RWPE2 (cell line): ENCODE data around the gene ARHGAP44.

Experiments used
- ATAC-seq: fragments of 200-7000 bp; cut with Tn5 transposase; 3 replicates; pipeline ENCODE4 v1.9.1; 2021; ENCODE audit warnings: low read depth
- DNase-seq: peaks from one replicate; pipeline ENCODE4 v3.0.0-alpha.2; 2020; ENCODE audit warnings: low spot score
- H3K27ac ChIP-seq: fragments of 450-650 bp; 2 replicates; pipeline ENCODE4 v1.5.1; 2017; ENCODE audit warnings: mild to moderate bottlenecking; ENCODE audit not compliant: poor library complexity, severe bottlenecking
- H3K27me3 ChIP-seq: fragments of 250-450 bp; sonication (Bioruptor Pico); 2 replicates; pipeline ENCODE4 v1.5.1; 2021; ENCODE audit warnings: mild to moderate bottlenecking, moderate library complexity; ENCODE audit not compliant: insufficient read depth, poor library complexity, severe bottlenecking
- H3K36me3 ChIP-seq: fragments of 250-450 bp; sonication (Bioruptor Pico); 2 replicates; pipeline ENCODE4 v1.5.1; 2020; ENCODE audit warnings: low read depth, mild to moderate bottlenecking, moderate library complexity
- H3K4me1 ChIP-seq: fragments of 250-450 bp; sonication (Bioruptor Pico); 2 replicates; pipeline ENCODE4 v1.5.1; 2021; ENCODE audit warnings: mild to moderate bottlenecking, moderate library complexity; ENCODE audit not compliant: insufficient read depth, poor library complexity, severe bottlenecking
- H3K4me3 ChIP-seq: fragments of 250-450 bp; sonication (Bioruptor Pico); 2 replicates; pipeline ENCODE4 v1.5.1; 2021; ENCODE audit warnings: mild to moderate bottlenecking, moderate library complexity; ENCODE audit not compliant: severe bottlenecking
- H3K9me3 ChIP-seq: fragments of 250-450 bp; sonication (Bioruptor Pico); 2 replicates; pipeline ENCODE4 v1.5.1; 2021; ENCODE audit warnings: mild to moderate bottlenecking, moderate library complexity; ENCODE audit not compliant: severe bottlenecking
- TF ChIP-seq, protein P1 (sequence below): fragments of 450-650 bp; IDR thresholded peaks from one replicate; pipeline ENCODE4 v1.5.1; 2017; ENCODE audit warnings: mild to moderate bottlenecking, moderate library complexity; ENCODE audit not compliant: poor library complexity, severe bottlenecking

The ARHGAP44 gene

DNA sequence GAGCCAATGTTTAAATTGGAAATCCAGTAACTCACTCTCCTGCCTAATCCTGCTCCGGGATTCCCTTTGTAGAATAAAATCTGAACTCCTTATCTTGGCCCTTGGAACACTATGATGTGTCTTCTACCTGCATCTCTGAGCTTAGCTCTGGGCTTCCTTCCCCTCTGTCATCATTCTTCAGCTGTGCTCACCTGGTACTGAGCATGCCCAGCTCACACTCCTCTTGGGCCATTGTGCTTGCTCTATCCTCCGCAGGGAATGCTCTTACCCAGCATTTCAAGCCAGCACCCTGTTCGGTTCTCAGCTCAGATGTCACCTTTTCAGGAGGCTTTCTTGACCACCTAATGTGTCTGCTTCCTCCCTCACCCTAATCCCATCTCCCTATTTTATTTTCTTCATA, 112.7 kb downstream of the ARHGAP44 start:
- Histone ChIP-seq H3K27me3 (no peaks in the 10 kb centered on the region), H3K27ac (no peak overlapping the region), H3K4me1 (peaks cover 6% of the 10 kb centered on the region), H3K36me3 (no peaks in the 10 kb centered on the region), H3K9me3 (no peaks in the 10 kb centered on the region), H3K4me3 (no peak overlapping the region)
- no peak for ATAC-seq
- TF ChIP-seq, protein P1, sequence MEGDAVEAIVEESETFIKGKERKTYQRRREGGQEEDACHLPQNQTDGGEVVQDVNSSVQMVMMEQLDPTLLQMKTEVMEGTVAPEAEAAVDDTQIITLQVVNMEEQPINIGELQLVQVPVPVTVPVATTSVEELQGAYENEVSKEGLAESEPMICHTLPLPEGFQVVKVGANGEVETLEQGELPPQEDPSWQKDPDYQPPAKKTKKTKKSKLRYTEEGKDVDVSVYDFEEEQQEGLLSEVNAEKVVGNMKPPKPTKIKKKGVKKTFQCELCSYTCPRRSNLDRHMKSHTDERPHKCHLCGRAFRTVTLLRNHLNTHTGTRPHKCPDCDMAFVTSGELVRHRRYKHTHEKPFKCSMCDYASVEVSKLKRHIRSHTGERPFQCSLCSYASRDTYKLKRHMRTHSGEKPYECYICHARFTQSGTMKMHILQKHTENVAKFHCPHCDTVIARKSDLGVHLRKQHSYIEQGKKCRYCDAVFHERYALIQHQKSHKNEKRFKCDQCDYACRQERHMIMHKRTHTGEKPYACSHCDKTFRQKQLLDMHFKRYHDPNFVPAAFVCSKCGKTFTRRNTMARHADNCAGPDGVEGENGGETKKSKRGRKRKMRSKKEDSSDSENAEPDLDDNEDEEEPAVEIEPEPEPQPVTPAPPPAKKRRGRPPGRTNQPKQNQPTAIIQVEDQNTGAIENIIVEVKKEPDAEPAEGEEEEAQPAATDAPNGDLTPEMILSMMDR, result no peak
- no peak for DNase-seq

DNA sequence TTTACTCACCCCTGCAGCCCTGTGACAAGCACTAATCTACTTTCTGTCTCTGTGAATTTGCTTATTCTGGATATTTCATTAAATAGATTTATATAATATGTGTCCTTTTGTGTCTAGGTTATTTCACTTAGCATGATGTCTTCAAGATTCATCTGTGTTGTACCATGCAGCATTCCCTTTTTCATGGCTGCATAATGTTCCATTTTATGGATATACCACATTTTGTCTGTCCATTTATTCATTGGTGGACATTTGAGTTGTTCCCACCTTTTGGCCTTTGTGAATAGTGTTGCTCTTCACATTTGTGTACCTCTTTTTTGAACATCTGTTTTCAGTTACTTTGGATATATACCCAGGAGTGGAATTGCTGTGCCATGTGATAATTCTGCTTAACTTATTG, 118.2 kb downstream of the ARHGAP44 start:
- TF ChIP-seq, protein P1, result no peak
- H3K36me3 ChIP-seq, result no peaks in the 10 kb centered on the region
- no peak for DNase-seq
- H3K4me3 ChIP-seq, result no peak overlapping the region
- H3K9me3 ChIP-seq, result no peaks in the 10 kb centered on the region
- no peaks in the 10 kb centered on the region for H3K27me3 ChIP-seq
- no peak for ATAC-seq
- no peak overlapping the region for H3K27ac ChIP-seq
- peaks cover 4% of the 10 kb centered on the region for H3K4me1 ChIP-seq

DNA sequence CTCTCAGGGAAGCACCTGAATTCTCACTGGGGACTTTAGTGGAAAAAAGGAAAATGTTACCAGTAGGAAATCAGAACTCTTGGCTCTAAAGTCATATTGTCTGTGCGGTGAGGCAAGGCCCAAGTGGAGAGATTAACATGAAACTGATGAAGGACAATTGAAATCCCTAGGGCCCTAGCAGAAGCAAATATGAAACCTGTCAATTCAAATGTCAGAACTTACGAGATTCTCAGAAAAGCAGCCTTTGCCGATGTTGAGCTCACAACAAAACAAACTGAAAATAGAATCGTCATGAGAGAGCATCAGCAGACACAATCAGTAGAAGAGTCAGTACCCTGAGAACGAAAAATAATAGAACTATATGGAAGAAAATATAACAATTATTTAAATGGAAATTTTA, 119.7 kb downstream of the ARHGAP44 start:
- TF ChIP-seq, protein P1, result no peak
- Histone ChIP-seq H3K9me3 (no peaks in the 10 kb centered on the region), H3K27me3 (no peaks in the 10 kb centered on the region), H3K4me1 (no peaks in the 10 kb centered on the region), H3K4me3 (no peak overlapping the region), H3K36me3 (no peaks in the 10 kb centered on the region), H3K27ac (no peak overlapping the region)
- DNase-seq (no peak), ATAC-seq (no peak)

DNA sequence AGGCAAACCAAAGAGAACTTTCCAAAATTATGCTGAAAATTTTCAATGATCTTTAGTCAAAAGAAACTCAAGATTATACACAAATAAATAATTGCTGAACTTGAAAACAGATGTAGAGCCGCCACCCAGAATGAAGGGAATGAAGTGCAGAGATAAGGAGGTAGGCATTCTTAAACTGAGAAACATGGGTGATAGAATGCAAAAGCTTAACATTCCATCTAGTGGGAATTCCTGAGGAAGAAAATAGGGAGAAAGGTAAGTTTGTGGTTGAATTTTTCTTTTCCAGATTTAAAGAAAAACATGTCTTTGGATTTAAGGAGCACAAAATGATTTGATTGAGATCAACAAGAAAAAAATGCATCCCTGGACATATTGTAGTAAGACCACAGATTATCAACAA, 120.2 kb downstream of the ARHGAP44 start:
- Histone ChIP-seq H3K4me3 (no peak overlapping the region), H3K36me3 (no peaks in the 10 kb centered on the region), H3K27ac (no peak overlapping the region), H3K27me3 (no peaks in the 10 kb centered on the region), H3K9me3 (no peaks in the 10 kb centered on the region), H3K4me1 (no peaks in the 10 kb centered on the region)
- TF ChIP-seq, protein P1, result no peak
- no peak for DNase-seq
- ATAC-seq, result no peak

DNA sequence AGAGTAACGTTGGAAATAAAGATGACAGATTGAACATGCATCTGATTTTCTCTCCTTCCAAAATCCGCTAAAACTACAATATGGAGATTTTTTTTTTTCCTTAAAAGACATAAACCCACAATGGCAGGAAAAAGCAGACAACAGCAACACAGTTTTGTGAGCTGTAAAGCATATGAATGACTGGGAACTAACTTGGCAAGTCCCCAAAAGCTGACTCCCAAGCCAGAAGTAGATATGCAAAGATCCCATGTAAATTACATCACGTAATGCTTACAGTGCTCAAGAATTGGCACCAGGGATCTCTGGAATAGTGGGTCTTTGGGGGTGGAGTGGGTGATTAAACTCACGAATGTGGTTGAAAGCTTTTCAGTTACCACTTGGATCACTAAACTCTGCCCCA, 121.9 kb downstream of the ARHGAP44 start:
- H3K27ac ChIP-seq, result no peak overlapping the region
- H3K4me3 ChIP-seq, result no peak overlapping the region
- H3K9me3 ChIP-seq, result no peaks in the 10 kb centered on the region
- H3K36me3 ChIP-seq, result no peaks in the 10 kb centered on the region
- no peak for ATAC-seq
- H3K4me1 ChIP-seq, result no peaks in the 10 kb centered on the region
- DNase-seq, result no peak
- H3K27me3 ChIP-seq, result no peaks in the 10 kb centered on the region
- TF ChIP-seq, protein P1, result no peak
